Measurements from ENCODE around the gene BAHCC1.

GRCh38 chr17:81402530-81402941 lies 7.3 kb downstream of the BAHCC1 start:
- no peak for TF ChIP-seq CTCF (conservative IDR thresholded peaks at IDR 0.05; ENCODE audit: low read depth, low read length)
- TF ChIP-seq EZH2 (IDR thresholded peaks at IDR 0.05; ENCODE audit: low read length, unreplicated experiment) = no peak
- TF ChIP-seq EZH2phosphoT487 (IDR thresholded peaks at IDR 0.05; ENCODE audit: borderline replicate concordance, low read length) = no peak
